Astrocyte (in vitro differentiated cells and primary cell): ENCODE results near the gene RAB32. TPM values are rescaled to one million over a fixed set of nuclear protein-coding genes. Genes with fewer than 3 reads are reported as not detected.
"Not testable (repeated sequence)": the region's sequence is repeated elsewhere in the genome, so short reads cannot be mapped to it uniquely, and the experiment has no call there.

Experiments used
- DNase-seq: peaks from one replicate; pipeline ENCODE4 v3.0.0-alpha.2; 2010; ENCODE audit warnings: low read depth
- FAIRE-seq: peaks from 2 replicates; lab custom pipeline; 2011; peaks lifted over from hg19 to GRCh38; lab: Jason Lieb, UNC
- H2AFZ ChIP-seq: 2 replicates; pipeline ENCODE4 v1.6.0; 2012; ENCODE audit warnings: low read depth, low read length, inconsistent platforms
- H3K27ac ChIP-seq: 2 replicates; pipeline ENCODE4 v1.5.1; 2011; ENCODE audit warnings: low read depth, low read length, inconsistent platforms
- H3K27me3 ChIP-seq: 2 replicates; pipeline ENCODE4 v1.6.0; 2011; ENCODE audit warnings: low read length, inconsistent platforms; ENCODE audit not compliant: insufficient read depth
- H3K36me3 ChIP-seq: 2 replicates; pipeline ENCODE4 v1.5.1; 2011; ENCODE audit warnings: low read length, inconsistent platforms; ENCODE audit not compliant: insufficient read depth
- H3K4me1 ChIP-seq: 2 replicates; pipeline ENCODE4 v1.5.1; 2011; ENCODE audit warnings: low read length, inconsistent platforms; ENCODE audit not compliant: insufficient read depth
- H3K4me2 ChIP-seq: 2 replicates; pipeline ENCODE4 v1.6.0; 2012; ENCODE audit warnings: low read length, inconsistent platforms
- H3K4me3 ChIP-seq: 2 replicates; pipeline ENCODE4 v1.5.1; 2011; ENCODE audit warnings: low read depth, mild to moderate bottlenecking, low read length, inconsistent platforms; ENCODE audit not compliant: insufficient read depth
- H3K79me2 ChIP-seq: 2 replicates; pipeline ENCODE4 v1.6.0; 2012; ENCODE audit warnings: mild to moderate bottlenecking, low read length, inconsistent platforms; ENCODE audit not compliant: insufficient read depth
- H3K9ac ChIP-seq: 2 replicates; pipeline ENCODE4 v1.6.0; 2012; ENCODE audit warnings: mild to moderate bottlenecking, low read length, inconsistent platforms
- H3K9me3 ChIP-seq: 2 replicates; pipeline ENCODE4 v1.5.1; 2012; ENCODE audit warnings: low read depth, mild to moderate bottlenecking, low read length, inconsistent platforms; ENCODE audit not compliant: insufficient read depth
- H4K20me1 ChIP-seq: 2 replicates; pipeline ENCODE4 v1.6.0; 2012; ENCODE audit warnings: low read length, inconsistent platforms; ENCODE audit not compliant: insufficient read depth
- H3K27ac Mint-ChIP-seq: one replicate; pipeline ENCODE4 v1.8.0; 2021; ENCODE audit warnings: mild to moderate bottlenecking, mixed read lengths; ENCODE audit not compliant: unreplicated experiment
- H3K27me3 Mint-ChIP-seq: one replicate; pipeline ENCODE4 v1.8.0; 2021; ENCODE audit warnings: low read depth, mixed read lengths; ENCODE audit not compliant: unreplicated experiment
- H3K36me3 Mint-ChIP-seq: one replicate; pipeline ENCODE4 v1.8.0; 2021; ENCODE audit warnings: low read depth, mixed read lengths; ENCODE audit not compliant: unreplicated experiment
- H3K4me1 Mint-ChIP-seq: one replicate; pipeline ENCODE4 v1.8.0; 2021; ENCODE audit warnings: low read depth, mixed read lengths; ENCODE audit not compliant: unreplicated experiment
- H3K4me3 Mint-ChIP-seq: one replicate; pipeline ENCODE4 v1.8.0; 2021; ENCODE audit warnings: mild to moderate bottlenecking, moderate library complexity, mixed read lengths; ENCODE audit not compliant: unreplicated experiment
- H3K9me3 Mint-ChIP-seq: one replicate; pipeline ENCODE4 v1.8.0; 2021; ENCODE audit warnings: mild to moderate bottlenecking, mixed read lengths; ENCODE audit not compliant: unreplicated experiment
- EZH2 ChIP-seq: IDR thresholded peaks from 2 replicates; pipeline ENCODE4 v1.6.1; 2012; ENCODE audit warnings: mild to moderate bottlenecking, low read length, inconsistent platforms; ENCODE audit not compliant: insufficient read depth
- total RNA-seq: library from RNA; stranded (reverse); gene quantifications from 2 replicates; pipeline ENCODE4 v1.2.1, GENCODE V29; 2021
- TF ChIP-seq, protein P1 (sequence below): IDR thresholded peaks from 2 replicates; pipeline ENCODE4 v1.5.1; 2011; ENCODE audit warnings: low read depth, mild to moderate bottlenecking, inconsistent platforms, low read length, moderate library complexity; ENCODE audit not compliant: insufficient read depth

RAB32 gene
- total RNA-seq, 1 donor from 2014 or later: 77.4 TPM

GRCh38 chr6:146560607-146561006 is 17.0 kb downstream of the RAB32 start:
- Histone ChIP-seq H4K20me1 (no peaks in the 10 kb centered on the region), H3K4me2 (no peak overlapping the region), H3K27me3 (no peaks in the 10 kb centered on the region), H3K36me3 (no peaks in the 10 kb centered on the region), H3K27ac (no peak overlapping the region), H3K4me3 (no peak overlapping the region), H3K9me3 (no peaks in the 10 kb centered on the region), H3K4me1 (no peaks in the 10 kb centered on the region), H3K9ac (no peak overlapping the region), H2AFZ (no peak overlapping the region), H3K79me2 (no peaks in the 10 kb centered on the region)
- Mint-ChIP-seq H3K27ac (no peak overlapping the region), H3K9me3 (no peaks in the 10 kb centered on the region), H3K27me3 (no peaks in the 10 kb centered on the region), H3K36me3 (peaks cover 2% of the 10 kb centered on the region), H3K4me3 (no peak overlapping the region), H3K4me1 (no peaks in the 10 kb centered on the region)
- TF ChIP-seq, protein P1, sequence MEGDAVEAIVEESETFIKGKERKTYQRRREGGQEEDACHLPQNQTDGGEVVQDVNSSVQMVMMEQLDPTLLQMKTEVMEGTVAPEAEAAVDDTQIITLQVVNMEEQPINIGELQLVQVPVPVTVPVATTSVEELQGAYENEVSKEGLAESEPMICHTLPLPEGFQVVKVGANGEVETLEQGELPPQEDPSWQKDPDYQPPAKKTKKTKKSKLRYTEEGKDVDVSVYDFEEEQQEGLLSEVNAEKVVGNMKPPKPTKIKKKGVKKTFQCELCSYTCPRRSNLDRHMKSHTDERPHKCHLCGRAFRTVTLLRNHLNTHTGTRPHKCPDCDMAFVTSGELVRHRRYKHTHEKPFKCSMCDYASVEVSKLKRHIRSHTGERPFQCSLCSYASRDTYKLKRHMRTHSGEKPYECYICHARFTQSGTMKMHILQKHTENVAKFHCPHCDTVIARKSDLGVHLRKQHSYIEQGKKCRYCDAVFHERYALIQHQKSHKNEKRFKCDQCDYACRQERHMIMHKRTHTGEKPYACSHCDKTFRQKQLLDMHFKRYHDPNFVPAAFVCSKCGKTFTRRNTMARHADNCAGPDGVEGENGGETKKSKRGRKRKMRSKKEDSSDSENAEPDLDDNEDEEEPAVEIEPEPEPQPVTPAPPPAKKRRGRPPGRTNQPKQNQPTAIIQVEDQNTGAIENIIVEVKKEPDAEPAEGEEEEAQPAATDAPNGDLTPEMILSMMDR: no peak
- TF ChIP-seq EZH2: no peak
- FAIRE-seq (no peak), DNase-seq (no peak)

GRCh38 chr6:146566661-146567060 is 23.0 kb downstream of the RAB32 start:
- not testable (repeated sequence) for H3K36me3 ChIP-seq, H3K4me3 Mint-ChIP-seq, H3K9me3 ChIP-seq, H3K9me3 Mint-ChIP-seq, DNase-seq, H3K27me3 Mint-ChIP-seq, H3K4me1 Mint-ChIP-seq, H3K4me1 ChIP-seq, FAIRE-seq, H3K36me3 Mint-ChIP-seq, H3K27me3 ChIP-seq, H3K4me2 ChIP-seq, H3K9ac ChIP-seq, H3K4me3 ChIP-seq, H3K79me2 ChIP-seq, H2AFZ ChIP-seq, H4K20me1 ChIP-seq, H3K27ac ChIP-seq, H3K27ac Mint-ChIP-seq

DNA sequence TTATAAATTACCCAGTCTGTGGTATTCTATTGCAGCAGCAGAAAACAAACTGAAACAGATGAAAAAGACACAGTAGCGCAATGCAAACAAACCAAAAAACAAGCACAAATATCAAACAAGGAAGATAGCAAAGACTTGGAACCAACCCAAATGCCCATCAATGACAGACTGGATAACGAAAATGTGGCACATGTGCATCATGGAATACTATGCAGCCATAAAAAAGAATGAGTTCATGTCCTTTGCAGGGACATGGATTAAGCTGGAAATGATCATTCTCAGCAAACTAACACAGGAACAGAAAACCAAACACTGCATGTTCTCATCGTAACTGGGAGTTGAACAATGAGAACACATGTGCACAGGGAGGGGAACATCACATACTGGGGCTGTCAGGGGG is 25.0 kb downstream of the RAB32 start:
- FAIRE-seq, H3K4me3 ChIP-seq, H3K79me2 ChIP-seq, H3K27ac Mint-ChIP-seq, H3K27me3 ChIP-seq, H3K9me3 ChIP-seq, H3K9ac ChIP-seq, H3K27ac ChIP-seq, H3K4me2 ChIP-seq, H2AFZ ChIP-seq, H3K9me3 Mint-ChIP-seq, H3K36me3 Mint-ChIP-seq, H3K27me3 Mint-ChIP-seq, DNase-seq, H3K4me1 ChIP-seq, H3K36me3 ChIP-seq, H3K4me3 Mint-ChIP-seq, H4K20me1 ChIP-seq, H3K4me1 Mint-ChIP-seq: not testable (repeated sequence)

GRCh38 chr6:146574211-146574610 is 30.6 kb downstream of the RAB32 start:
- H3K4me2 ChIP-seq: no peak overlapping the region
- H3K4me1 ChIP-seq: no peaks in the 10 kb centered on the region
- Mint-ChIP-seq H3K36me3 (no peaks in the 10 kb centered on the region), H3K4me3 (no peak overlapping the region), H3K9me3 (no peaks in the 10 kb centered on the region), H3K4me1 (no peaks in the 10 kb centered on the region), H3K27me3 (no peaks in the 10 kb centered on the region), H3K27ac (no peak overlapping the region)
- H2AFZ ChIP-seq: no peak overlapping the region
- H3K27me3 ChIP-seq: no peaks in the 10 kb centered on the region
- H3K36me3 ChIP-seq: no peaks in the 10 kb centered on the region
- H3K79me2 ChIP-seq: no peaks in the 10 kb centered on the region
- H3K4me3 ChIP-seq: no peak overlapping the region
- TF ChIP-seq, protein P1: no peak
- TF ChIP-seq EZH2: no peak
- no peaks in the 10 kb centered on the region for H4K20me1 ChIP-seq
- H3K9me3 ChIP-seq: no peaks in the 10 kb centered on the region
- no peak for DNase-seq
- no peak for FAIRE-seq
- no peak overlapping the region for H3K27ac ChIP-seq
- H3K9ac ChIP-seq: no peak overlapping the region
